ENCODE data around the gene MS4A10. TPM values are rescaled to one million over a fixed set of nuclear protein-coding genes. Genes with fewer than 3 reads are reported as not detected.

MS4A10 gene
- total and polyA plus RNA-seq, 10 of the 15 experiments (the other 5 are each of a cell fraction or from before 2014, with no cell fraction given), result not detected

GRCh38 chr11:60769811-60770210 is 15.3 kb upstream of the MS4A10 start (continued):
- TF ChIP-seq SREBF1 (IDR thresholded peaks at IDR 0.05; ENCODE audit: low read length) (no peak), CBX3 (IDR thresholded peaks at IDR 0.05; ENCODE audit: borderline replicate concordance, low read depth) (no peak), RAD51 (IDR thresholded peaks at IDR 0.05) (no peak), EZH2 (IDR thresholded peaks at IDR 0.05; ENCODE audit: borderline replicate concordance, control insufficient read depth, low read depth, low read length) (no peak), NFXL1 (IDR thresholded peaks at IDR 0.05; ENCODE audit: borderline replicate concordance) (no peak), CUX1 (IDR thresholded peaks at IDR 0.05; ENCODE audit: insufficient replicate concordance, low read depth, low read length) (no peak), USF1 (IDR thresholded peaks at IDR 0.05; ENCODE audit: borderline replicate concordance, extremely low read length, insufficient read depth, low read depth, low read length) (no peak)
